GM12878 (cell line): ENCODE results near the gene NKD1. TPM values are rescaled to one million over a fixed set of nuclear protein-coding genes. Genes with fewer than 3 reads are reported as not detected.

Experiments used
- ATAC-seq: fragments of 200-7000 bp; cut with Tn5 transposase; 3 replicates; pipeline ENCODE4 v1.9.1; 2020; ENCODE audit warnings: mild to moderate bottlenecking, moderate library complexity
- BruUV-seq: library from RNA; stranded (reverse); fragments of 400-500 nt; replicated peaks from 2 replicates; lab custom pipeline; 2021; lab: Mats Ljungman, UMichigan
- CTCF ChIA-PET: fragments of 300-600 bp; sonication (Branson Sonifier 250); formaldehyde crosslinking; extraction: SDS; loops from one replicate; lab custom pipeline; 2021; ENCODE audit warnings: inconsistent platforms; lab: Yijun Ruan, JAX
- POLR2A ChIA-PET: fragments of 350-600 bp; formaldehyde crosslinking; extraction: SDS; loops from one replicate; lab custom pipeline; 2021; ENCODE audit warnings: inconsistent platforms; lab: Charles Lee
- RAD21 ChIA-PET: fragments of 300-600 bp; sonication (Branson Sonifier 250); formaldehyde crosslinking; loops from one replicate; lab custom pipeline; 2023; ENCODE audit warnings: antibody characterized with exemption; ENCODE audit not compliant: unreplicated experiment; lab: Charles Lee
- SMC1A ChIA-PET: fragments of 300-600 bp; sonication (Branson Sonifier 250); formaldehyde crosslinking; loops from one replicate; lab custom pipeline; 2023; ENCODE audit not compliant: unreplicated experiment, uncharacterized antibody; lab: Charles Lee
- DNase-seq: peaks from one replicate; pipeline ENCODE4 v3.0.0-alpha.2; 2011; ENCODE audit warnings: low read depth, low spot score
- FAIRE-seq: peaks from 3 replicates; lab custom pipeline; 2011; peaks lifted over from hg19 to GRCh38; lab: Jason Lieb, UNC
- H2AFZ ChIP-seq: 2 replicates; pipeline ENCODE4 v1.6.0; 2011; ENCODE audit warnings: low read depth, low read length, control low read depth; ENCODE audit not compliant: control insufficient read depth
- H3K27ac ChIP-seq: 2 replicates; pipeline ENCODE4 v1.5.1; 2011; ENCODE audit warnings: control low read depth; ENCODE audit not compliant: control insufficient read depth, insufficient read depth
- H3K27me3 ChIP-seq, 2 experiments: replicated peaks in 1 of 2; 2 replicates each; pipeline versions ENCODE4 v1.6.0 to v1.6.1; 2011; ENCODE audit warnings: low read length in 1 of 2; ENCODE audit not compliant: control insufficient read depth in 2 of 2, insufficient read depth in 2 of 2
- H3K36me3 ChIP-seq, 2 experiments: 2 replicates each; pipeline ENCODE4 v1.5.1; 2011; ENCODE audit warnings: low read length in 1 of 2; ENCODE audit not compliant: control insufficient read depth in 2 of 2, insufficient read depth in 2 of 2
- H3K4me1 ChIP-seq: 2 replicates; pipeline ENCODE4 v1.6.1; 2011; ENCODE audit warnings: mild to moderate bottlenecking, low read length, moderate library complexity, mixed read lengths; ENCODE audit not compliant: control insufficient read depth, insufficient read depth
- H3K4me2 ChIP-seq: 2 replicates; pipeline ENCODE4 v1.6.0; 2011; ENCODE audit warnings: control low read depth; ENCODE audit not compliant: control insufficient read depth, insufficient read depth
- H3K4me3 ChIP-seq: fragments of 200-600 bp; sonication (generic); 2 replicates; pipeline ENCODE4 v1.5.1; 2016
- H3K79me2 ChIP-seq: 2 replicates; pipeline ENCODE4 v1.6.0; 2011; ENCODE audit warnings: low read length; ENCODE audit not compliant: control insufficient read depth, insufficient read depth
- H3K9ac ChIP-seq: 2 replicates; pipeline ENCODE4 v1.8.0; 2011; ENCODE audit warnings: low read length, control low read depth, mixed read lengths; ENCODE audit not compliant: control insufficient read depth, insufficient read depth
- H3K9me3 ChIP-seq: replicated peaks from 3 replicates; pipeline ENCODE4 v1.5.1; 2011; ENCODE audit warnings: mild to moderate bottlenecking, low read length; ENCODE audit not compliant: control insufficient read depth, insufficient read depth
- H4K20me1 ChIP-seq: 2 replicates; pipeline ENCODE4 v1.6.0; 2011; ENCODE audit not compliant: control insufficient read depth, insufficient read depth
- ASH2L ChIP-seq: fragments of 300-600, 200-600 bp; sonication (generic); IDR thresholded peaks from 2 replicates; pipeline ENCODE4 v1.6.1; 2017; ENCODE audit warnings: low read depth, mild to moderate bottlenecking, borderline replicate concordance
- BACH1 ChIP-seq: fragments of 450-650 bp; IDR thresholded peaks from 2 replicates; pipeline ENCODE4 v1.6.1; 2017; ENCODE audit warnings: mild to moderate bottlenecking, borderline replicate concordance
- CBX5 ChIP-seq: sonication (generic); IDR thresholded peaks from 2 replicates; pipeline ENCODE4 v1.6.1; 2016; ENCODE audit warnings: low read depth, moderate library complexity, mild to moderate bottlenecking, inconsistent platforms
- CHD4 ChIP-seq: fragments of 200-600 bp; sonication (generic); IDR thresholded peaks from 2 replicates; pipeline ENCODE4 v1.6.1; 2016; ENCODE audit warnings: mild to moderate bottlenecking
- ETV6 ChIP-seq, 2 experiments: fragments of 450-650 bp in 1 of 2; IDR thresholded peaks in 1 of 2; conservative IDR thresholded peaks in 1 of 2; 2 replicates each; pipeline ENCODE4 v1.6.1; 2014; ENCODE audit warnings: antibody characterized with exemption in 1 of 2, borderline replicate concordance in 1 of 2, low read depth in 1 of 2, mild to moderate bottlenecking in 1 of 2, moderate library complexity in 1 of 2
- IKZF2 ChIP-seq, 2 experiments: fragments of 450-650 bp; IDR thresholded peaks; 2 replicates each; pipeline ENCODE4 v1.6.1; 2017; ENCODE audit warnings: mild to moderate bottlenecking in 2 of 2, moderate library complexity in 2 of 2
- IRF4 ChIP-seq: IDR thresholded peaks from 2 replicates; pipeline ENCODE4 v1.6.1; 2011; ENCODE audit warnings: low read depth, low read length
- KAT2A ChIP-seq: conservative IDR thresholded peaks from 2 replicates; pipeline ENCODE4 v1.6.1; 2011; ENCODE audit warnings: low read depth, low read length; ENCODE audit not compliant: control insufficient read depth
- MXI1 ChIP-seq: fragments of 150-350 bp; IDR thresholded peaks from 2 replicates; pipeline ENCODE4 v1.6.1; 2011; ENCODE audit warnings: low read depth, mild to moderate bottlenecking, inconsistent platforms, low read length, improper control_type of control experiment
- SIN3A ChIP-seq: IDR thresholded peaks from 2 replicates; pipeline ENCODE4 v1.6.1; 2012; ENCODE audit warnings: low read depth, low read length, improper control_type of control experiment
- SRF ChIP-seq, 2 experiments: IDR thresholded peaks; 2 replicates each; pipeline ENCODE4 v1.6.1; 2011; ENCODE audit warnings: low read depth in 2 of 2, low read length in 2 of 2, mild to moderate bottlenecking in 1 of 2, moderate library complexity in 1 of 2
- ZNF207 ChIP-seq: fragments of 450-650 bp; IDR thresholded peaks from 2 replicates; pipeline ENCODE4 v1.6.1; 2014; ENCODE audit warnings: antibody characterized with exemption, mild to moderate bottlenecking, borderline replicate concordance
- ZNF622 ChIP-seq: fragments of 450-650 bp; IDR thresholded peaks from 2 replicates; pipeline ENCODE4 v1.6.1; 2017; ENCODE audit warnings: mild to moderate bottlenecking, inconsistent platforms
- WGBS: methylation state at CpG from one replicate; pipeline ENCODE4 v1.1.6; 2016; ENCODE audit warnings: low lambda C conversion rate; ENCODE audit not compliant: insufficient replicate concordance, insufficient coverage; ENCODE audit errors: missing lambda C conversion rate; 5-methylcytosine and 5-hydroxymethylcytosine counted together
- in situ Hi-C: fragments of 300-500 bp; cut with MboI; formaldehyde crosslinking; loops from 9 replicates; pipeline ENCODE4 v1.14.3; 2018; ENCODE audit warnings: mixed read lengths
- intact Hi-C: fragments of 100-400 bp; cut with micrococcal nuclease; formaldehyde crosslinking; loops from one replicate; pipeline ENCODE4 v1.14.2; 2022; ENCODE audit not compliant: unreplicated experiment
- polyA plus RNA-seq, 11 experiments: library from polyadenylated mRNA; depleted of rRNA in 4 of 11; unstranded in 6 of 11; stranded (reverse) in 5 of 11; fragments of >200 nt; fragmentation: Nextera tagmentation in 4 of 11; fragmentation: Illumina TruSeq in 1 of 11; extraction: Ambion mirVana in 4 of 11; extraction: Trizol in 1 of 11; gene quantifications; 1 replicate in 1 of 11; 2 replicates in 10 of 11; pipeline versions ENCODE4 v1.2.1 to v1.2.3, GENCODE V29; 2011 to 2016; ENCODE audit warnings: inconsistent platforms in 2 of 11, missing spikeins in 2 of 11, low read depth in 1 of 11
- total RNA-seq, 4 experiments: library from RNA; depleted of rRNA in 3 of 4; stranded (reverse); fragments of >200 nt in 3 of 4; fragmentation: Illumina TruSeq in 1 of 4; extraction: Trizol in 1 of 4; gene quantifications; 2 replicates each; pipeline versions ENCODE4 v1.2.1 to v1.2.3, GENCODE V29; 2013 to 2021
- TF ChIP-seq, protein P1 (sequence below): IDR thresholded peaks from 2 replicates; pipeline ENCODE4 v1.6.1; 2011; ENCODE audit warnings: mild to moderate bottlenecking, low read depth, low read length, moderate library complexity; ENCODE audit not compliant: insufficient replicate concordance
- TF ChIP-seq, protein P2 (sequence below): fragments of 450-650 bp; IDR thresholded peaks from 2 replicates; pipeline ENCODE4 v1.6.1; 2017; ENCODE audit warnings: mild to moderate bottlenecking, moderate library complexity

Gene NKD1
- total and polyA plus RNA-seq, 10 of the 15 experiments (the other 5 are each of a cell fraction or from before 2014, with no cell fraction given): under 0.01 to 0.49 (median 0.04) TPM; not detected in 2

DNA sequence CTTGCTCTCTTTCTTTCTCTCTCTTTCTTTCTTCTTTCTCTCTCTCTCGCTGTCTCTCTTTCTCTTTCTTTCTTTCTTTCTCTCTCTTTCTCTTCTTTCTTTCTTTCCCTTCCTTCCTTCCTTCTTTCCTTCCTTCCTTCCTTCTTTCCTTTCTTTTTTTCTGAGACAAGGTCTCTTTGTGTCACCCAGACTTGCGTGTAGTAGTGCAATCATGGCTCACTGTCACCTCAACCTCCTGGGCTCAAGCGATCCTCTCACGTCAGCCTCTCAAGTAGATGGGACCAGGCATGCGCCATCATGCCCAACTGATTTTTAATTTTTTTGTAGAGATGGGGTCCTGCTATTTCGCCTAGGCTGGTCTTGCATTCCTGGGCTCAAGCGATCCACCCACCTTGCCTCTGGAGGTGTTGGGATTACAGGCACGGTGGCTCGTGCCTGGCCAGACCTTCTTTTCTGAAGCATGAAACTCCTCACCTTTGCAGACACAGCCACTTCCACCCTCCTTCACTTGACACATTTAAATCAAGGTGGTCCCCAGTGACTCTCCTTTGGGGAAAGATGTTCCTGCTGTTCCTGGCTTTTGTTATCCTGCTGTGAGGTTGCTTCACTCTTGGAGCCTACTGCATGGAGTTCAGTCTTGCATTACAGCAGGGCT, 26.8 kb upstream of the NKD1 start:
- TF ChIP-seq ETV6 (conservative IDR thresholded peaks at IDR 0.05 in 1 of 2, IDR thresholded peaks at IDR 0.05 in 1 of 2; ENCODE audit: borderline replicate concordance in 1 of 2, low read depth in 1 of 2) (no peak), IKZF2 (IDR thresholded peaks at IDR 0.05) (no peak), CHD4 (no peak), KAT2A (no peak), SIN3A (no peak), MXI1 (no peak), ASH2L (no peak), SRF (IDR thresholded peaks at IDR 0.05; ENCODE audit: low read depth in 2 of 2, low read length in 2 of 2) (no peak), BACH1 (no peak), ZNF622 (no peak), CBX5 (no peak), ZNF207 (no peak), IRF4 (no peak)
- TF ChIP-seq, protein P1, sequence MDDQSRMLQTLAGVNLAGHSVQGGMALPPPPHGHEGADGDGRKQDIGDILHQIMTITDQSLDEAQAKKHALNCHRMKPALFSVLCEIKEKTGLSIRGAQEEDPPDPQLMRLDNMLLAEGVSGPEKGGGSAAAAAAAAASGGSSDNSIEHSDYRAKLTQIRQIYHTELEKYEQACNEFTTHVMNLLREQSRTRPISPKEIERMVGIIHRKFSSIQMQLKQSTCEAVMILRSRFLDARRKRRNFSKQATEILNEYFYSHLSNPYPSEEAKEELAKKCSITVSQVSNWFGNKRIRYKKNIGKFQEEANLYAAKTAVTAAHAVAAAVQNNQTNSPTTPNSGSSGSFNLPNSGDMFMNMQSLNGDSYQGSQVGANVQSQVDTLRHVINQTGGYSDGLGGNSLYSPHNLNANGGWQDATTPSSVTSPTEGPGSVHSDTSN: no peak
- TF ChIP-seq, protein P2, sequence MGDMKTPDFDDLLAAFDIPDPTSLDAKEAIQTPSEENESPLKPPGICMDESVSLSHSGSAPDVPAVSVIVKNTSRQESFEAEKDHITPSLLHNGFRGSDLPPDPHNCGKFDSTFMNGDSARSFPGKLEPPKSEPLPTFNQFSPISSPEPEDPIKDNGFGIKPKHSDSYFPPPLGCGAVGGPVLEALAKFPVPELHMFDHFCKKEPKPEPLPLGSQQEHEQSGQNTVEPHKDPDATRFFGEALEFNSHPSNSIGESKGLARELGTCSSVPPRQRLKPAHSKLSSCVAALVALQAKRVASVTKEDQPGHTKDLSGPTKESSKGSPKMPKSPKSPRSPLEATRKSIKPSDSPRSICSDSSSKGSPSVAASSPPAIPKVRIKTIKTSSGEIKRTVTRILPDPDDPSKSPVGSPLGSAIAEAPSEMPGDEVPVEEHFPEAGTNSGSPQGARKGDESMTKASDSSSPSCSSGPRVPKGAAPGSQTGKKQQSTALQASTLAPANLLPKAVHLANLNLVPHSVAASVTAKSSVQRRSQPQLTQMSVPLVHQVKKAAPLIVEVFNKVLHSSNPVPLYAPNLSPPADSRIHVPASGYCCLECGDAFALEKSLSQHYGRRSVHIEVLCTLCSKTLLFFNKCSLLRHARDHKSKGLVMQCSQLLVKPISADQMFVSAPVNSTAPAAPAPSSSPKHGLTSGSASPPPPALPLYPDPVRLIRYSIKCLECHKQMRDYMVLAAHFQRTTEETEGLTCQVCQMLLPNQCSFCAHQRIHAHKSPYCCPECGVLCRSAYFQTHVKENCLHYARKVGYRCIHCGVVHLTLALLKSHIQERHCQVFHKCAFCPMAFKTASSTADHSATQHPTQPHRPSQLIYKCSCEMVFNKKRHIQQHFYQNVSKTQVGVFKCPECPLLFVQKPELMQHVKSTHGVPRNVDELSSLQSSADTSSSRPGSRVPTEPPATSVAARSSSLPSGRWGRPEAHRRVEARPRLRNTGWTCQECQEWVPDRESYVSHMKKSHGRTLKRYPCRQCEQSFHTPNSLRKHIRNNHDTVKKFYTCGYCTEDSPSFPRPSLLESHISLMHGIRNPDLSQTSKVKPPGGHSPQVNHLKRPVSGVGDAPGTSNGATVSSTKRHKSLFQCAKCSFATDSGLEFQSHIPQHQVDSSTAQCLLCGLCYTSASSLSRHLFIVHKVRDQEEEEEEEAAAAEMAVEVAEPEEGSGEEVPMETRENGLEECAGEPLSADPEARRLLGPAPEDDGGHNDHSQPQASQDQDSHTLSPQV: no peak
- Histone ChIP-seq H3K9me3 (peaks cover 1% of the 10 kb centered on the region; the same call in 1 of the 3 replicates), H3K4me2 (no peak overlapping the region), H3K9ac (no peak overlapping the region), H4K20me1 (no peaks in the 10 kb centered on the region), H3K27me3 (no peaks in the 10 kb centered on the region; a peak in 1 of 4 replicates), H3K36me3 (no peaks in the 10 kb centered on the region), H3K4me3 (no peak overlapping the region), H3K4me1 (no peaks in the 10 kb centered on the region), H2AFZ (no peak overlapping the region), H3K79me2 (no peaks in the 10 kb centered on the region), H3K27ac (no peak overlapping the region)
- BruUV-seq: no TSS peak
- no peak for FAIRE-seq
- intact Hi-C loops: no loop called here
- RAD21 ChIA-PET: no interaction called here
- DNase-seq: no peak
- SMC1A ChIA-PET: no interaction called here
- CTCF ChIA-PET: no interaction called here
- POLR2A ChIA-PET: no interaction called here
- in situ Hi-C loops: no loop called here
- whole genome bisulfite sequencing: 50% methylated on average over 9 of the region's 9 CpGs
- ATAC-seq: no peak
